Activated naive CD8-positive, alpha-beta T cell treated with anti-CD3 and anti-CD28 coated beads, Interleukin-2, amount 50 U/mL, for 24 hours (primary cell): Measurements from ENCODE around the gene IGDCC3.
A peak's percentile ranks its signal among the peaks of the same experiment; 100 is the strongest.

ENCODE experiments used
- ATAC-seq: fragments of 150-1000 bp; cut with Tn5 transposase; one replicate; pipeline ENCODE4 v1.10.0; 2021
- DNase-seq: peaks from one replicate; pipeline ENCODE4 v3.0.0; 2021
- H3K27ac Mint-ChIP-seq: one replicate; pipeline ENCODE4 v1.8.0; 2021; ENCODE audit warnings: mild to moderate bottlenecking, mixed read lengths
- H3K27me3 Mint-ChIP-seq: one replicate; pipeline ENCODE4 v1.8.0; 2021; ENCODE audit warnings: mixed read lengths
- H3K36me3 Mint-ChIP-seq: one replicate; pipeline ENCODE4 v1.8.0; 2021; ENCODE audit warnings: low read depth, mixed read lengths
- H3K4me1 Mint-ChIP-seq: one replicate; pipeline ENCODE4 v1.8.0; 2021; ENCODE audit warnings: mixed read lengths
- H3K4me3 Mint-ChIP-seq: one replicate; pipeline ENCODE4 v1.8.0; 2021; ENCODE audit warnings: mild to moderate bottlenecking, moderate library complexity, mixed read lengths
- H3K9me3 Mint-ChIP-seq: one replicate; pipeline ENCODE4 v1.8.0; 2021; ENCODE audit warnings: mixed read lengths

The IGDCC3 gene

DNA sequence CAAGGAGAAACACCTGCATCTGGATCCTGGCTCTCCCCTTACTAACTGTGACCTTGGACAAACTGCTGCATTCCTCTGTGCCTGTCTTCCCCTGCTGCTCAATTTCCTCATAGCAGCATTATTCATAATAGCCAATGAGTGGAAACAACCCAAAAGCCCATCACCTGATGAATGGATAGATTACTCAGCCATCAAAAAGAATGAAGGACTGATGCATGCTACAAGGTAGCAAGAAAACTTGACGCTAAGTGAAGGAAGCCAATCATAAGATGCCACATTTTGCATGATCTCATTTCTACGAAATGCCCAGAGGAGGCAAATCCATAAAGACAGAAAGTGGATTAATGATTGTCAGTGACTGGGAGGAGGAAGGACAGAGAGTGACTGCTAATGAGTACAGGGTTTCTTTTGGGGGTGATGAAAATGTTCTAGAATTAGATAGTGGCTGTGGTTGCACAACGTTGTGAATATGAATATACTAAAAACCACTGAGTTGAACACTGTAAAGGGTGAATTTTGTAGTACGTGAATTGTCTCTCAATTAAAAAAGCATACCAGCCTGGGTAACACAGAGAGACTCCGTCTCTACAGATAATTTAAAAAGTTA, 33.8 kb upstream of the IGDCC3 start:
- Mint-ChIP-seq H3K4me1 (peaks cover 6% of the 10 kb centered on the region), H3K27me3 (peaks cover 18% of the 10 kb centered on the region), H3K27ac (no peak overlapping the region), H3K4me3 (no peak overlapping the region), H3K9me3 (no peaks in the 10 kb centered on the region), H3K36me3 (no peaks in the 10 kb centered on the region)
- DNase-seq (no peak), ATAC-seq (no peak)

GRCh38 chr15:65410972-65411371, 33.2 kb upstream of the IGDCC3 start:
- peaks cover 20% of the 10 kb centered on the region for H3K27me3 Mint-ChIP-seq
- ATAC-seq, result no peak

GRCh38 chr15:65410036-65410435, 32.2 kb upstream of the IGDCC3 start:
- Mint-ChIP-seq H3K27me3 (peaks cover 21% of the 10 kb centered on the region), H3K4me3 (no peak overlapping the region), H3K9me3 (no peaks in the 10 kb centered on the region), H3K36me3 (no peaks in the 10 kb centered on the region), H3K27ac (peak overlapping the region; percentile 10), H3K4me1 (peaks cover 6% of the 10 kb centered on the region)
- DNase-seq, result no peak
- no peak for ATAC-seq

More at GRCh38 chr15:65410972-65411371, 33.2 kb upstream of the IGDCC3 start:
- no peak for DNase-seq
- Mint-ChIP-seq H3K9me3 (no peaks in the 10 kb centered on the region), H3K4me3 (no peak overlapping the region), H3K4me1 (peaks cover 6% of the 10 kb centered on the region), H3K27ac (no peak overlapping the region), H3K36me3 (no peaks in the 10 kb centered on the region)

GRCh38 chr15:65409036-65409631, 31.3 kb upstream of the IGDCC3 start:
- ATAC-seq, result peak; percentile 64
- peaks cover 6% of the 10 kb centered on the region for H3K4me1 Mint-ChIP-seq

DNA sequence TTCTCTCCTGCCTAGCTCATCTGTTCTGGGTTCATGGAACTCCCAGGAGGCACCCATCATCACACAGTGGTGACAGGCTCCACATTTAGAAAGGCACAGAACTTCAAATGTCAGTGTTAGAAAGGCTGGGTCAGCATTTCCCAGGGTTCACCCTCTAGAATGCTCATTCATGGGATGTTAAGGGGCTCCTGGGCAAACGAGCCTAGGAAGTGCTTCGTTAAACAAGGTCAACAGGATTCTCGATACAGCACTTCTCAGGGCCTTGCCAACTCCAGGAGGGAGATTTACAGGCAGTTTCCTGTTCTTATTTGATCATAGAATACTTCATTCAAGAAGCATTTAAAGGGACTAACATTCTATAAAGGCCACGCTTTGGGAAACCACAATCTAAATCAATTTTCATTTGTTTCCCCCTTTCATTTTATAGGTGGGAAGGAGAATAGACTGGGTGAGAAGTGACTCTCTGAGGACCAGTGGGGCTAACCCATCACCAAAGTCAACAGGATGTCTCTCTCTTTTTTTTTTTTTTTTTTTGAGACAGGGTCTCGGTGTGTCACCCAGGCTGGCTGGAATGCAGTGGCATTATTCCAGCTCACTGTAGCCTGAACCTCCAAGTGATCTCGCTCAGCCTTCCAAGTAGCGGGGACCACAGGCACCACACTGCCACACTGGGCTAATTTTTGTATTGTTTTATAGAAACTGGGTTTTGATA, 30.7 kb upstream of the IGDCC3 start:
- no peak for ATAC-seq
- DNase-seq, result no peak

More at GRCh38 chr15:65409036-65409631, 31.3 kb upstream of the IGDCC3 start:
- DNase-seq, result no peak
- Mint-ChIP-seq H3K36me3 (no peaks in the 10 kb centered on the region), H3K27ac (no peak overlapping the region), H3K4me3 (no peak overlapping the region), H3K9me3 (no peaks in the 10 kb centered on the region), H3K27me3 (peaks cover 21% of the 10 kb centered on the region)

DNA sequence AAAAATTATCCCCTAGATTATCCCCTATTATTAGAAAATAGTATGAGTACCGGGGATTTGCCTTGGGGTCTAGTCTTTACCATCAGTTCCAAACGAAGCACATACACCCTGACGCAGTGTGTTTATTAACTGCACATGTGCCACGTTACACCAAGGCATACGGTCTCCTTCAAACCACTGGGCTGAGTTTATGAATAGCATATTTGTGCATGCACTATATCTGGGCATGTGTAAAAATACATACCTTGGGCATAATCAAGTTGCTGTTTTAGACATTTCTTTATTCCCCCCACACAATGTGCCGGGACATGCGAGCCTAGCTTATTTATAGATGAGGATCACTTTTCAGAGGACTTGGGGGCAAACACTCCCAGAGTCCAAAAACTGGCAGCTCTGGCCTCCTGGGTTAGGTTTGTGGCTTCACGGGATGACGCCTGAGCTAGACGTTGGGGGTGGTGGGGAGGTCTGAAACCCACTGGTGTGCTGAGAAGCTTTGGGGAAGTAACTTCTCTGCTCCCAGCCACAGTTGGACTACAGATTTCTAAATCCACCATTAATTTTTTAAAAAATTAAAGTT, 28.7 kb upstream of the IGDCC3 start:
- ATAC-seq (no peak), DNase-seq (no peak)
- no peaks in the 10 kb centered on the region for H3K36me3 Mint-ChIP-seq
- H3K9me3 Mint-ChIP-seq, result no peaks in the 10 kb centered on the region
- H3K4me1 Mint-ChIP-seq, result peaks cover 6% of the 10 kb centered on the region
- no peak overlapping the region for H3K27ac Mint-ChIP-seq
- no peak overlapping the region for H3K4me3 Mint-ChIP-seq
- peaks cover 27% of the 10 kb centered on the region for H3K27me3 Mint-ChIP-seq

More for the DNA sequence above, 30.7 kb upstream of the IGDCC3 start:
- H3K4me3 Mint-ChIP-seq, result no peak overlapping the region
- H3K27ac Mint-ChIP-seq, result no peak overlapping the region
- peaks cover 23% of the 10 kb centered on the region for H3K27me3 Mint-ChIP-seq
- no peaks in the 10 kb centered on the region for H3K36me3 Mint-ChIP-seq
- H3K4me1 Mint-ChIP-seq, result peaks cover 6% of the 10 kb centered on the region
- no peaks in the 10 kb centered on the region for H3K9me3 Mint-ChIP-seq

- Mint-ChIP-seq H3K4me1 (peaks cover 6% of the 10 kb centered on the region), H3K27me3 (peaks cover 30% of the 10 kb centered on the region), H3K4me3 (no peak overlapping the region), H3K9me3 (no peaks in the 10 kb centered on the region), H3K27ac (no peak overlapping the region), H3K36me3 (no peaks in the 10 kb centered on the region)
- DNase-seq (no peak), ATAC-seq (no peak)
Measured at GRCh38 chr15:65405791-65406423, 28.1 kb upstream of the IGDCC3 start.

GRCh38 chr15:65404186-65404872, 26.5 kb upstream of the IGDCC3 start:
- Mint-ChIP-seq H3K27me3 (peaks cover 32% of the 10 kb centered on the region), H3K9me3 (no peaks in the 10 kb centered on the region), H3K4me3 (no peak overlapping the region), H3K36me3 (no peaks in the 10 kb centered on the region), H3K4me1 (peaks cover 4% of the 10 kb centered on the region), H3K27ac (no peak overlapping the region)
- no peak for ATAC-seq
- DNase-seq, result no peak

DNA sequence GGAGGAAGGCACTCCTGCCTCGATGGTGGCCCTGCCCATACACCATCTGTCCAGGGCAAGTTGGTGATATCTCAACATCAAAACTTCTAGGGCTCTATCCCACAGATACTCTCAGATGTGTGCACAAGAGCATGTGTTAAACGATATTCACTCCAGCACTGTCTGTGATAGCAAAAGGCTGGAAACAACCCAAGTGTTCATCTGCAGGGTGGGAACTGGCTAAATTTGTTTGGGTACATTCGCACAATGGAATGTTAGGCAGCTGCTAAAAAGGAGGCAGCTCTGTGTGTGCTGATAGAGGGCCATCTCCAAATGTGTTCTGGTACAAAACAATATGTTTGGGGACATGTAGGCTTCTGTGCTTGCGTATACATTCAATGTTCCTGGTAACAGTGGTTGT, 25.2 kb upstream of the IGDCC3 start:
- H3K27me3 Mint-ChIP-seq, result peaks cover 39% of the 10 kb centered on the region
- H3K4me1 Mint-ChIP-seq, result no peaks in the 10 kb centered on the region
- H3K4me3 Mint-ChIP-seq, result no peak overlapping the region
- no peak for DNase-seq
- H3K27ac Mint-ChIP-seq, result no peak overlapping the region
- H3K9me3 Mint-ChIP-seq, result no peaks in the 10 kb centered on the region
- H3K36me3 Mint-ChIP-seq, result no peaks in the 10 kb centered on the region
- ATAC-seq, result no peak

DNA sequence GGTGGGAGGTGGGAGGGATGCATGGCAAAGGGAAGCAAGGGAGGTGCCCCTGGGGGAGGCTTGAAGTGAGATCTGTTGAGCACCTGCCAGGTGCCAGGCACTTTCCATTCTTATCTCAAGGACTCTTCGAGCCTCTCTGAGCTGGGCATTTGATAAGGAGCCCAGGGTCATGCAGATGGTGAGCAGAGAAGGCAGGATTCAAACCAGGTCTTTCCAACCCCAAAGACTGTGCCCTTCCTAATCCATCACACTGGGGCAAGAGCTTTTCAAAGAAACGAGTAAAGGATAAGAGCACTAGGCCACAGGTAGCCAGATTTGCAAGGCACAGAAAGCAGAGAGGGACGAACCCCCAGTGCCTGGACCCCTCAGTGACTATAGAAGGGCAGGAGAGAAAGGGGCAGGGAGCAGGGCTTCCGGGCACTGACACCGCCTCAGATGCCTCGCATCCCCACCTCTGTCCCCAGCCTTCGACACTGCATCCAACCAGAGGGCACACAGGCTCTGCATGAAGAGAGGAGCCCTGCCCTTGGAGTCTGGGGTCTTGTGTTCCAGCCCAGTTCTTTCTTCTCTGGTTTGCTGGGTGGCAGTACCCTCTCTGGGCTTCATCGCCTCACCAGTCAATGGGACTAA, 23.9 kb upstream of the IGDCC3 start:
- Mint-ChIP-seq H3K27me3 (peaks cover 48% of the 10 kb centered on the region), H3K4me1 (no peaks in the 10 kb centered on the region), H3K9me3 (no peaks in the 10 kb centered on the region), H3K27ac (no peak overlapping the region), H3K4me3 (no peak overlapping the region), H3K36me3 (no peaks in the 10 kb centered on the region)
- DNase-seq (no peak), ATAC-seq (no peak)

DNA sequence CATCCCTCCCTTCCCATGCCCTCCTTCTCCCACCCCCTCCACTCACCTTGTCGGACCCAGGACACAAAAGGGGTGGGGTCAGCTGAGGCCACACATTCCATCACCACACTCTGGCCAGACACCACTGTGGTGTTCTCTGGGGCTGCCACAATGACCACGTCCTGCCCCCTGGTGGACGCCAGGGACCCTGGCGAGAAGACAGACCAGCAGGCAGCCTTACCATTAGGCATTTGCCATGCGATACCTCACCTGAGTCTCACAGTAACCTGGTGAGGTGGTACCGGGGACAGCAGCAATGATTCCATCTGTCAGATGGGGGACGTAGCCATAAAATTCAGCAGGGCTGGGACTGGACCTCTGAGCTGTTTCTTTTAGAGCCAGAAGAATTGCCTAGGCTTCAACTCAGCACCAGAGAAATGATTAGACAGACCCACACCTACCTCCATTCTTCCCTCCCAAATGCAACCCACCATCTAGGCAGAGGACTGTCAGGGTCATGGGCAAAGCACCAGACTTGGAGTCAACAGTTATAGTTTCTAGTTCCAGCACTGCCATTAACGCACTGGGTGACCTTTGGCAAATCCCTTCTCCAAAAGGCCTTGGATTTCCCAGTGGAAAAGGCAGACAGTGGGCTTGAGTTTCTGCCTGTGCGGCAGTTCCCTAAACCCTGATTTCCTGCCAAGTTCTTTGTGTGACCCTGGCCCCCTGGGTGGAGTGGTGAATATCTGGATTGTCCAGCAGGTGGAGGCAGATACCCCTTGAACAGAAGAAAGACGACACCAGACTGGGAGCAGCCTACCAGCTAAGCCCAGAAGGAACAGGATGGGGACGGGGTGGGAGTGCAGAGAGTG, 23.2 kb upstream of the IGDCC3 start:
- no peak overlapping the region for H3K4me3 Mint-ChIP-seq
- peaks cover 5% of the 10 kb centered on the region for H3K4me1 Mint-ChIP-seq
- H3K36me3 Mint-ChIP-seq, result no peaks in the 10 kb centered on the region
- H3K9me3 Mint-ChIP-seq, result no peaks in the 10 kb centered on the region
- peak; percentile 74 for ATAC-seq
- H3K27me3 Mint-ChIP-seq, result peaks cover 53% of the 10 kb centered on the region
- DNase-seq, result peak; percentile 64
- H3K27ac Mint-ChIP-seq, result no peak overlapping the region

- H3K4me1 Mint-ChIP-seq, result peaks cover 5% of the 10 kb centered on the region
- no peak for ATAC-seq
- H3K27ac Mint-ChIP-seq, result no peak overlapping the region
- no peak overlapping the region for H3K4me3 Mint-ChIP-seq
- no peaks in the 10 kb centered on the region for H3K9me3 Mint-ChIP-seq
- peaks cover 59% of the 10 kb centered on the region for H3K27me3 Mint-ChIP-seq
- H3K36me3 Mint-ChIP-seq, result no peaks in the 10 kb centered on the region
- no peak for DNase-seq
Measured at GRCh38 chr15:65399997-65400396, 22.2 kb upstream of the IGDCC3 start.

DNA sequence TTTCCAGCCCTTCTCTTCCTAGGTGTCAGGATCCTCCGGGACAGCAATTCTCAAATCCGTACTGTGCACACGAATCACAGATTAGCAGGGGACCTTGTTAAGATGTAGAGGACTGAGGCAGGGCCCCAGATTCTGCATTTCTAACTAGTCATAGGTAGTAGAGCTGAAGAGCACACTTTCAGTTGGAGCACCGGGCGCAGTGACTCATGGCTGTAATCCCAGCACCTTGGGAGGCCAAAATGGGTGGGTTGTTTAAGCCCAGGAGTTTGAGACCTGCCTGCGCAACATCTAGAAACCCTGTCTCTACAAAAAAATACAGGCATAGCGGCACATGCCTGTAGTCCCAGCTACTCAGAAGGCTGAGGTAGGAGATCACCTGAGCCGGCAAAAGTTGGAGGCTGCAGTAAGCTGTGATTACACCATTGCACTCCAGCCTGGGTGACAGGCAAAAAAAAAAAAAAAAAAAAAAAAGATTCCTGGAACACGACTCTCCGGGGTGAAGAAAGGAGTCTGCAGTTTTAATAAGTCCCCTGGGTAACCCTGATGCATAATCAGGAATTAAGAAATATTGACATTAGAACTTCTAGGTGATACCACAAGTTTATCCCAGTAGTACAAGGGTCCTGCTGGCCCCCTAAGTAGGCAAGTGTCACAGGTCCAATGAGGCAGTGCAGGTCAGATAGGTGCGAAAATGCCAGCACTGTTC, 21.4 kb upstream of the IGDCC3 start:
- Mint-ChIP-seq H3K4me1 (peaks cover 5% of the 10 kb centered on the region), H3K36me3 (no peaks in the 10 kb centered on the region), H3K27ac (no peak overlapping the region), H3K4me3 (no peak overlapping the region), H3K27me3 (peaks cover 67% of the 10 kb centered on the region), H3K9me3 (no peaks in the 10 kb centered on the region)
- no peak for DNase-seq
- ATAC-seq, result no peak
